HFFc6 (cell line): Measurements from ENCODE around the gene COL1A2. TPM values are rescaled to one million over a fixed set of nuclear protein-coding genes. Genes with fewer than 3 reads are reported as not detected.
A peak's percentile ranks its signal among the peaks of the same experiment; 100 is the strongest.

ENCODE experiments used
- DNase-seq: peaks from one replicate; pipeline ENCODE4 v3.0.0-alpha.2; 2018
- H3K27ac Mint-ChIP-seq: 2 replicates; pipeline ENCODE4 v1.8.0; 2020; ENCODE audit warnings: mild to moderate bottlenecking, mixed read lengths
- H3K27me3 Mint-ChIP-seq: 2 replicates; pipeline ENCODE4 v1.8.0; 2021; ENCODE audit warnings: mild to moderate bottlenecking, moderate library complexity, mixed read lengths; ENCODE audit not compliant: insufficient read depth
- H3K36me3 Mint-ChIP-seq: 2 replicates; pipeline ENCODE4 v1.8.0; 2021; ENCODE audit warnings: low read depth, mixed read lengths
- H3K4me1 Mint-ChIP-seq: 2 replicates; pipeline ENCODE4 v1.8.0; 2020; ENCODE audit warnings: low read depth, mixed read lengths
- H3K4me3 Mint-ChIP-seq: 2 replicates; pipeline ENCODE4 v1.8.0; 2020; ENCODE audit warnings: mild to moderate bottlenecking, moderate library complexity, mixed read lengths
- H3K9me3 Mint-ChIP-seq: 2 replicates; pipeline ENCODE4 v1.8.0; 2020; ENCODE audit warnings: mild to moderate bottlenecking, mixed read lengths
- CTCF ChIP-seq: fragments of 200-600 bp; sonication (generic); IDR thresholded peaks from 2 replicates; pipeline ENCODE4 v1.5.0; 2021; ENCODE audit warnings: antibody characterized with exemption, mild to moderate bottlenecking
- total RNA-seq, 6 experiments: library from RNA; stranded (reverse); fragmentation: NEBNext Ultra II Directional; extraction: Animal tissue kit (Norgen Biotek cat#: 25700); gene quantifications; 2 replicates in 1 of 6; 3 replicates in 5 of 6; pipeline ENCODE4 v1.2.3, GENCODE V29; 2021

The COL1A2 gene
- total RNA-seq, 6 experiments from 2014 or later = 3,728 to 6,317 (median 3,918) TPM

- TF ChIP-seq CTCF = no peak
- Mint-ChIP-seq H3K9me3 (no peaks in the 10 kb centered on the region), H3K27ac (no peak overlapping the region), H3K36me3 (no peaks in the 10 kb centered on the region), H3K4me1 (peaks cover 45% of the 10 kb centered on the region), H3K4me3 (no peak overlapping the region), H3K27me3 (no peaks in the 10 kb centered on the region)
- DNase-seq = no peak
Measured at GRCh38 chr7:94442639-94443038, 47.9 kb downstream of the COL1A2 start.

- DNase-seq = no peak
- no peaks in the 10 kb centered on the region for H3K9me3 Mint-ChIP-seq
- no peak for TF ChIP-seq CTCF
- no peak overlapping the region for H3K27ac Mint-ChIP-seq
- peaks cover 26% of the 10 kb centered on the region for H3K4me1 Mint-ChIP-seq
- no peak overlapping the region for H3K4me3 Mint-ChIP-seq
- H3K27me3 Mint-ChIP-seq = no peaks in the 10 kb centered on the region
- H3K36me3 Mint-ChIP-seq = no peaks in the 10 kb centered on the region
Measured at GRCh38 chr7:94444813-94445212, 50.1 kb downstream of the COL1A2 start.

GRCh38 chr7:94445696-94446194, 51.0 kb downstream of the COL1A2 start:
- TF ChIP-seq CTCF = no peak
- Mint-ChIP-seq H3K27me3 (peaks cover 2% of the 10 kb centered on the region; the same call in 1 of the 2 replicates), H3K4me3 (no peak overlapping the region), H3K27ac (no peak overlapping the region), H3K4me1 (peaks cover 17% of the 10 kb centered on the region), H3K36me3 (no peaks in the 10 kb centered on the region), H3K9me3 (no peaks in the 10 kb centered on the region)
- DNase-seq = no peak

- Mint-ChIP-seq H3K27me3 (peaks cover 2% of the 10 kb centered on the region; the same call in 1 of the 2 replicates), H3K9me3 (no peaks in the 10 kb centered on the region), H3K27ac (no peak overlapping the region), H3K4me1 (peaks cover 13% of the 10 kb centered on the region), H3K36me3 (no peaks in the 10 kb centered on the region), H3K4me3 (no peak overlapping the region)
- DNase-seq = no peak
- TF ChIP-seq CTCF = no peak
Measured at GRCh38 chr7:94446308-94446707, 51.6 kb downstream of the COL1A2 start.

- Mint-ChIP-seq H3K9me3 (no peaks in the 10 kb centered on the region), H3K27ac (no peak overlapping the region), H3K27me3 (peaks cover 2% of the 10 kb centered on the region; the same call in 1 of the 2 replicates), H3K4me1 (peaks cover 19% of the 10 kb centered on the region), H3K36me3 (no peaks in the 10 kb centered on the region), H3K4me3 (peak overlapping the region; percentile 23; the same call in 1 of the 2 replicates)
- no peak for DNase-seq
- peak; percentile 85 for TF ChIP-seq CTCF
Measured at GRCh38 chr7:94449151-94449725, 54.5 kb downstream of the COL1A2 start.
